NB4 (cell line): ENCODE data around the gene ZBP1.

Experiments
- POLR2A ChIP-seq: IDR thresholded peaks from 2 replicates; pipeline ENCODE4 v1.6.1; 2011; ENCODE audit warnings: mild to moderate bottlenecking; ENCODE audit not compliant: insufficient read length; ENCODE audit errors: extremely low read depth
- TF ChIP-seq, protein P1 (sequence below): IDR thresholded peaks from one replicate; pipeline ENCODE4 v1.5.1; 2012; ENCODE audit warnings: low read depth, low read length

GRCh38 chr20:57627339-57627738 is 7.1 kb upstream of the ZBP1 start:
- TF ChIP-seq, protein P1, sequence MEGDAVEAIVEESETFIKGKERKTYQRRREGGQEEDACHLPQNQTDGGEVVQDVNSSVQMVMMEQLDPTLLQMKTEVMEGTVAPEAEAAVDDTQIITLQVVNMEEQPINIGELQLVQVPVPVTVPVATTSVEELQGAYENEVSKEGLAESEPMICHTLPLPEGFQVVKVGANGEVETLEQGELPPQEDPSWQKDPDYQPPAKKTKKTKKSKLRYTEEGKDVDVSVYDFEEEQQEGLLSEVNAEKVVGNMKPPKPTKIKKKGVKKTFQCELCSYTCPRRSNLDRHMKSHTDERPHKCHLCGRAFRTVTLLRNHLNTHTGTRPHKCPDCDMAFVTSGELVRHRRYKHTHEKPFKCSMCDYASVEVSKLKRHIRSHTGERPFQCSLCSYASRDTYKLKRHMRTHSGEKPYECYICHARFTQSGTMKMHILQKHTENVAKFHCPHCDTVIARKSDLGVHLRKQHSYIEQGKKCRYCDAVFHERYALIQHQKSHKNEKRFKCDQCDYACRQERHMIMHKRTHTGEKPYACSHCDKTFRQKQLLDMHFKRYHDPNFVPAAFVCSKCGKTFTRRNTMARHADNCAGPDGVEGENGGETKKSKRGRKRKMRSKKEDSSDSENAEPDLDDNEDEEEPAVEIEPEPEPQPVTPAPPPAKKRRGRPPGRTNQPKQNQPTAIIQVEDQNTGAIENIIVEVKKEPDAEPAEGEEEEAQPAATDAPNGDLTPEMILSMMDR: no peak
- no peak for TF ChIP-seq POLR2A
